Measurements from ENCODE around the gene ZNF91. TPM values are rescaled to one million over a fixed set of nuclear protein-coding genes. Genes with fewer than 3 reads are reported as not detected.
"Not testable (repeated sequence)": the region's sequence is repeated elsewhere in the genome, so short reads cannot be mapped to it uniquely, and the experiment has no call there.

The ZNF91 gene
- total RNA-seq, 1 donor from 2014 or later = 54.2 TPM

DNA sequence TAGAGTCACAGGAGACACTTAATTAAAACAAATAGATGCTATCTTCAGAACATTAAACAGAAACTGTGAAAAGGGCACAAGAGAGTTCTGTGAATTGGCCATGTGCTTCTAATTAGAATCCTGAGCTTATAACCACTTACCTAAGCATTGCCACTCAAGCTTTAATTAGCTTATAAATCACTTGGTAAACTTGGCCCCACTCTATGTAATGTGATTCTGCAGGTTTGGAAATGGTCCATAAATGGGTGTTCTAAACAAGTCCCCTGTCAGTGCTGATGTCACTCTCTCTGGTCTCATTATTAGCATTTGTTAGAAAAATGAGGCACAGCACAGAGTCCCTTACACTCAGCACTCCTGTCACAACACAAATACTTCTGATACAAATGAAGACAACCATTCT, 18.0 kb downstream of the ZNF91 start:
- H3K27ac ChIP-seq = no peak overlapping the region
- H3K4me3 ChIP-seq = no peak overlapping the region
- peaks cover 24% of the 10 kb centered on the region for H3K36me3 ChIP-seq
- H3K27me3 ChIP-seq (ENCODE audit: low read depth) = no peaks in the 10 kb centered on the region
- no peaks in the 10 kb centered on the region for H3K4me1 ChIP-seq
- ATAC-seq (no peak), DNase-seq (no peak)
- peaks cover 64% of the 10 kb centered on the region for H3K9me3 ChIP-seq
- TF ChIP-seq, protein P1, sequence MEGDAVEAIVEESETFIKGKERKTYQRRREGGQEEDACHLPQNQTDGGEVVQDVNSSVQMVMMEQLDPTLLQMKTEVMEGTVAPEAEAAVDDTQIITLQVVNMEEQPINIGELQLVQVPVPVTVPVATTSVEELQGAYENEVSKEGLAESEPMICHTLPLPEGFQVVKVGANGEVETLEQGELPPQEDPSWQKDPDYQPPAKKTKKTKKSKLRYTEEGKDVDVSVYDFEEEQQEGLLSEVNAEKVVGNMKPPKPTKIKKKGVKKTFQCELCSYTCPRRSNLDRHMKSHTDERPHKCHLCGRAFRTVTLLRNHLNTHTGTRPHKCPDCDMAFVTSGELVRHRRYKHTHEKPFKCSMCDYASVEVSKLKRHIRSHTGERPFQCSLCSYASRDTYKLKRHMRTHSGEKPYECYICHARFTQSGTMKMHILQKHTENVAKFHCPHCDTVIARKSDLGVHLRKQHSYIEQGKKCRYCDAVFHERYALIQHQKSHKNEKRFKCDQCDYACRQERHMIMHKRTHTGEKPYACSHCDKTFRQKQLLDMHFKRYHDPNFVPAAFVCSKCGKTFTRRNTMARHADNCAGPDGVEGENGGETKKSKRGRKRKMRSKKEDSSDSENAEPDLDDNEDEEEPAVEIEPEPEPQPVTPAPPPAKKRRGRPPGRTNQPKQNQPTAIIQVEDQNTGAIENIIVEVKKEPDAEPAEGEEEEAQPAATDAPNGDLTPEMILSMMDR (IDR thresholded peaks at IDR 0.05) = no peak
- intact Hi-C loops (cut with DNase I) = no loop called here

DNA sequence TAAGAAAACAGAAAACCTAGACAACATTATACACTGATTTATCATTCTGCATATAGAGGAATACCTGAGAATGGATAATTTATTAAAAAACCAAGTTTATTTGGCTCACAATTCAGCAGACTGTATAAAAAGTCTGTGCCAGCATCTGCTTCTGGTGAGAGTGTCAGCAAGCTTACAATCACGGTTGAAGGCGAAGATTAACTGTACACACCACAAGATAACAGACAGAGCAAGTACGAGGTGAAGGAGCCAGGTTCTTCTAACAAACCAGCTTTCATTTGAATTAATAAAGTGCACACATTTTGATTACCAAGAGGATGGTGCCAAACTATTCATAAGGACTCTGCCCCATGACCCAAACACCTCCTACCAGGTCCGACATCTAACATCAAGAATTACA, 28.8 kb downstream of the ZNF91 start:
- H3K27ac ChIP-seq = no peak overlapping the region
- no peaks in the 10 kb centered on the region for H3K4me1 ChIP-seq
- intact Hi-C loops (cut with DNase I) = no loop called here
- H3K9me3 ChIP-seq = peaks cover 90% of the 10 kb centered on the region
- H3K4me3 ChIP-seq = no peak overlapping the region
- peaks cover 50% of the 10 kb centered on the region for H3K36me3 ChIP-seq
- H3K27me3 ChIP-seq (ENCODE audit: low read depth) = no peaks in the 10 kb centered on the region
- DNase-seq (no peak), ATAC-seq (no peak)
- TF ChIP-seq, protein P1 (IDR thresholded peaks at IDR 0.05) = no peak

DNA sequence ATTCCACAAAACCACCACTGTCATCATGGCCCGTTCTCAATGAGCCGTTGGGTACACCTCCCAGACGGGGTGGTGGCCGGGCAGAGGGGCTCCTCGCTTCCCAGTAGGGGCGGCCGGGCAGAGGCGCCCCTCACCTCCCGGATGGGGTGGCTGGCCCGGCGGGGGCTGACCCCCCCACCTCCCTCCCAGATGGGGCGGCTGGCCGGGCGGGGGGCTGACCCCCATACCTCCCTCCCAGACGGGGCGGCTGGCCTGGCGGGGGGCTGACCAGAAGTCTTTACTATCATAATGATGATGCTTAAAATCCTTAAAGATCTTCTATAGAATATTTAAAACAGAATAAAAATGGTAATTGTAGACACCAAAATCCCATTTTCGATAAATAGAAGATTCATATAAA, 29.2 kb downstream of the ZNF91 start:
- H3K27me3 ChIP-seq (ENCODE audit: low read depth); H3K27ac ChIP-seq; H3K4me1 ChIP-seq; DNase-seq; ATAC-seq; H3K4me3 ChIP-seq; intact Hi-C loops (cut with DNase I): not testable (repeated sequence)
- Histone ChIP-seq H3K36me3 (peaks cover 47% of the 10 kb centered on the region), H3K9me3 (peaks cover 92% of the 10 kb centered on the region)

DNA sequence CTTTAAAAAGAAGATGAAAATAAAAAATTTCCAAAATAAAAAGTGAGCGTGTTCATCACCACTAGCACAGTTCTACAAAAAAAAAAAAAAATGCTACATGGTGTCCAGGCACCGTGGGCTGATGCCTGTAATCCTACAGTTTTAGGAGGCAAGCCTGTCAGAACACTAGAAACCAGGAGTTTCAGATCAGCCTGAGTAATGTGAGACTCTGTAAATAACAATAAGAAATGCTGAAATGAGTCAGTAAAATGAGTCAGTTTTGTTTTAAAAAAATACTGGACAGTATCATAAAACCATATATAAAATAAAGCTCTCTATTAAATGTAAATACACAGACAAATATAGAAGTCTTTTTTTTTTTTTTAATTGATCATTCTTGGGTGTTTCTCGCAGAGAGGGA, 30.0 kb downstream of the ZNF91 start:
- H3K27me3 ChIP-seq (ENCODE audit: low read depth) = no peaks in the 10 kb centered on the region
- intact Hi-C loops (cut with DNase I) = no loop called here
- no peak for DNase-seq
- no peak overlapping the region for H3K27ac ChIP-seq
- H3K4me1 ChIP-seq = no peaks in the 10 kb centered on the region
- peaks cover 39% of the 10 kb centered on the region for H3K36me3 ChIP-seq
- TF ChIP-seq, protein P1 (IDR thresholded peaks at IDR 0.05) = no peak
- no peak for ATAC-seq
- H3K4me3 ChIP-seq = no peak overlapping the region
- peaks cover 92% of the 10 kb centered on the region for H3K9me3 ChIP-seq

DNA sequence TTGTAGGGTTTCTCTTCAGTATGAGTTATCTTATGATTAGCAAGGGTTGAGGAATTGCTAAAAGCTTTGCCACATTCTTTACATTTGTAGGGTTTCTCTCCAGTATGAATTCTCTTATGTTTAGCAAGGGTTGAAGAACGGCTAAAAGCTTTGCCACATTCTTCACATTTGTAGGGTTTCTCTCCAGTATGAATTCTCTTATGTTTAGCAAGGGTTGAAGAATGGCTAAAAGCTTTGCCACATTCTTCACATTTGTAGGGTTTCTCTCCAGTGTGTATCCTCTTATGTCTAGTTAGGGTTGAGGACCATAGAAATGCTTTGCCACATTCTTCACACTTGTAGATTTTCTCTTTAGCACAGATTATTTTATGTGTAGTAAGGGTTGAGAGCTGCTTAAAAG, 33.4 kb downstream of the ZNF91 start:
- H3K9me3 ChIP-seq = peaks cover 96% of the 10 kb centered on the region
- H3K4me1 ChIP-seq; DNase-seq; H3K4me3 ChIP-seq; H3K27ac ChIP-seq; intact Hi-C loops (cut with DNase I); H3K27me3 ChIP-seq (ENCODE audit: low read depth); ATAC-seq: not testable (repeated sequence)
- H3K36me3 ChIP-seq = peaks cover 32% of the 10 kb centered on the region

DNA sequence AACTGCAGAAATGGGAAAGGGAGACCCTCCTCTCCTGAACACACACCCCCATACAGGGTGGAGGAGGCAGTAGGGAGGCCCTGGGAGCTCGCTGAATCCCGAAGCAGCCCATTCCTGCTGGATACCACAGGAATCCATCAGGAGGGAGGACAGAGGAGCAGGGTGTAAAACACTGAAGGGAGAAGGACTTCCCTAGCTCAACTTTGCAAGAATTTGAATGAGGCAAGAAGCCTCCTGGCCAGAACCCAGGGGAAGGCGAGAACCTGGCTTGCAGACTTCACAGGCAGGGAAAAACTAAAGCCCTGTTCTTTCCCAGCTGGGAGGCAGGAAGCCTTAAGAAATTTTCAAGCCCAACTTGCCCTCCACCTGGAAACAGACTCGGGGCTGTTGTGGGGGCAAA, 43.5 kb downstream of the ZNF91 start:
- TF ChIP-seq, protein P1 (IDR thresholded peaks at IDR 0.05) = no peak
- no peaks in the 10 kb centered on the region for H3K4me1 ChIP-seq
- no peaks in the 10 kb centered on the region for H3K27me3 ChIP-seq (ENCODE audit: low read depth)
- intact Hi-C loops (cut with DNase I) = no loop called here
- DNase-seq (no peak), ATAC-seq (no peak)
- no peak overlapping the region for H3K4me3 ChIP-seq
- peaks cover 100% of the 10 kb centered on the region for H3K9me3 ChIP-seq
- H3K36me3 ChIP-seq = no peaks in the 10 kb centered on the region
- H3K27ac ChIP-seq = no peak overlapping the region

DNA sequence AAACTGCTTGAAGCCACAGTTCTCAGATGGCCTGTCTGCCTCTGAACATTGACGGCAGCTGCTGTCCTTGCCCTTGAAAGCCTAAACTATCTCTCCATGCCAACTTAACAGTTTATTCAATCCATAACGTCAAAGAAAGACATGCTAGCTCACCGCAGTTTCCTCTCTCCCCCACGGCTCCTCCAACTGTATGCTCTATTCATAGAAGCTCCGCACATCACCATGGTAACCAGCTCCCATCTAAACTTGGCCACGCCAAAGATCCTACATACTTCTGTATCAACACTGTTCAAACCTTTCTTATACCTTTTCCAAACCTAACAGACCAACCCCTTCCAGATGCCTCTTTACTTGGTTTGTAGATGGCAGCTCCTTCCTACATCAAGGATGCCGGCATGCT, 48.6 kb downstream of the ZNF91 start:
- DNase-seq (no peak), ATAC-seq (no peak)
- Histone ChIP-seq H3K36me3 (no peaks in the 10 kb centered on the region), H3K9me3 (peaks cover 100% of the 10 kb centered on the region), H3K4me1 (no peaks in the 10 kb centered on the region), H3K4me3 (no peak overlapping the region), H3K27ac (no peak overlapping the region), H3K27me3 (ENCODE audit: low read depth) (no peaks in the 10 kb centered on the region)
- intact Hi-C loops (cut with DNase I) = no loop called here
- TF ChIP-seq, protein P1 (IDR thresholded peaks at IDR 0.05) = no peak

Data from lower lobe of right lung (tissue), 2 donors.